Gastroesophageal sphincter (tissue), 3 donors: Measurements from ENCODE around the gene GMFB.

Experiments used
- POLR2A ChIP-seq, 2 donors: fragments of 450-650 bp; IDR thresholded peaks; one replicate each; pipeline ENCODE4 v1.6.1; 2017; ENCODE audit warnings: antibody characterized with exemption in 2 of 2, mild to moderate bottlenecking in 2 of 2, moderate library complexity in 1 of 2
- TF ChIP-seq, protein P1 (sequence below), 4 experiments: fragments of 200-600 bp in 2 of 4; fragments of 450-650 bp in 2 of 4; sonication (generic) in 1 of 4; IDR thresholded peaks; one replicate each; pipeline ENCODE4 v1.5.1; 2017 to 2019; ENCODE audit warnings: antibody characterized with exemption in 4 of 4, mild to moderate bottlenecking in 2 of 4, moderate library complexity in 2 of 4

DNA sequence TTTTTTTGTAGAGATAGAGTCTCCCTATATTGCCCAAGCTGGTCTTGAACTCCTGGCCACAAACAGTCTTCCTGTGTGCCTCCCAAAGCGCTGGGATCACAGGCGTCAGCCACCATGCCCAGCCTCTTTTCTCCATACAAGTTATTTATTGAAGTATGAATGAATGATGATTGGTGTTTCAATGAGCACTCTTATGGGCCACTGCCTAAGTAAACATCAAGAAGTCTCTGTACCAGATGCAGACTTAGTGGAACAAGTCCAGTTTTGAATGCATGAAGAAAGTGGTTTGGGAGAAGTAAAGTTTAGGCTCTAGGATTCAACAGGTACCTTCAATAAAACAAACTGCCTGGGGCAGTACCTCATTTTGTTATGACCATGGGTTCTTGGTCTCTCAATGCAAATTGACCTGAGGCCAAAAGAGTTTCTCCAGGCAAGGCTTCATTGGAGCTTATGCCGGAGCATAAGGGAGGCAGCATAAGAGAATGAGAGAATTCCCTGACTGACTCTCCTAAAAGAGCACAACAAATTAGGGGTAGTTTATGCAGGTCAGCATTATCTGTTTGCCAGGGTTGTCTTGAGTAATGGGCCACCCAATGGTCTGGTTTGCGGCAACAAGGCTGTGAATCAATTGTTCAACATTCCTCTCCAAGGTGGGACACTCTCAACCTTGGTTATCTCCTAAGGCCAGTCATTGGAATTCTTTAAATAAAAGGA is 1.1 kb upstream of the GMFB start:
- TF ChIP-seq, protein P1, sequence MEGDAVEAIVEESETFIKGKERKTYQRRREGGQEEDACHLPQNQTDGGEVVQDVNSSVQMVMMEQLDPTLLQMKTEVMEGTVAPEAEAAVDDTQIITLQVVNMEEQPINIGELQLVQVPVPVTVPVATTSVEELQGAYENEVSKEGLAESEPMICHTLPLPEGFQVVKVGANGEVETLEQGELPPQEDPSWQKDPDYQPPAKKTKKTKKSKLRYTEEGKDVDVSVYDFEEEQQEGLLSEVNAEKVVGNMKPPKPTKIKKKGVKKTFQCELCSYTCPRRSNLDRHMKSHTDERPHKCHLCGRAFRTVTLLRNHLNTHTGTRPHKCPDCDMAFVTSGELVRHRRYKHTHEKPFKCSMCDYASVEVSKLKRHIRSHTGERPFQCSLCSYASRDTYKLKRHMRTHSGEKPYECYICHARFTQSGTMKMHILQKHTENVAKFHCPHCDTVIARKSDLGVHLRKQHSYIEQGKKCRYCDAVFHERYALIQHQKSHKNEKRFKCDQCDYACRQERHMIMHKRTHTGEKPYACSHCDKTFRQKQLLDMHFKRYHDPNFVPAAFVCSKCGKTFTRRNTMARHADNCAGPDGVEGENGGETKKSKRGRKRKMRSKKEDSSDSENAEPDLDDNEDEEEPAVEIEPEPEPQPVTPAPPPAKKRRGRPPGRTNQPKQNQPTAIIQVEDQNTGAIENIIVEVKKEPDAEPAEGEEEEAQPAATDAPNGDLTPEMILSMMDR (IDR thresholded peaks at IDR 0.05) = no peak
- no peak for TF ChIP-seq POLR2A (IDR thresholded peaks at IDR 0.05)
